ENCODE results near the gene NCOA1.

DNA sequence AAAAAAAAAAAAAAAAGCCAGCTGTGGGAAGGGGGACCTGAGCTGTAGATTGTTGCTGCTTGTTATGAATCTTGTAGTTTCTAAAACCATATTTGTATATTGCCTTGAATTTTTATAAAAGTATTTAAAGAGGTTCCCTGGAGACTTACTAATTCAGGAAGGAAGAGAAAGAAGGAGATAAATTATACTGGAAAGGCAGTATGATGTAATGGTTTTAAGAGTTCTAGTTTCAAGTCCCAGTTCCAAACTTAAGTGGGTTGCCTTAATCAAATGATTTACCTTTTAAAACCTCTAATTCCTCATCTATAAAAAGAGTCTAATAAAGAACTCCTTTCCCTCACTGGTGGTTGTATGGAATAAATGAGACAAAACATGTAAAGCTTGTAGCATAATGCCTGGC, 240.0 kb downstream of the NCOA1 start:
- TF ChIP-seq, protein P1, sequence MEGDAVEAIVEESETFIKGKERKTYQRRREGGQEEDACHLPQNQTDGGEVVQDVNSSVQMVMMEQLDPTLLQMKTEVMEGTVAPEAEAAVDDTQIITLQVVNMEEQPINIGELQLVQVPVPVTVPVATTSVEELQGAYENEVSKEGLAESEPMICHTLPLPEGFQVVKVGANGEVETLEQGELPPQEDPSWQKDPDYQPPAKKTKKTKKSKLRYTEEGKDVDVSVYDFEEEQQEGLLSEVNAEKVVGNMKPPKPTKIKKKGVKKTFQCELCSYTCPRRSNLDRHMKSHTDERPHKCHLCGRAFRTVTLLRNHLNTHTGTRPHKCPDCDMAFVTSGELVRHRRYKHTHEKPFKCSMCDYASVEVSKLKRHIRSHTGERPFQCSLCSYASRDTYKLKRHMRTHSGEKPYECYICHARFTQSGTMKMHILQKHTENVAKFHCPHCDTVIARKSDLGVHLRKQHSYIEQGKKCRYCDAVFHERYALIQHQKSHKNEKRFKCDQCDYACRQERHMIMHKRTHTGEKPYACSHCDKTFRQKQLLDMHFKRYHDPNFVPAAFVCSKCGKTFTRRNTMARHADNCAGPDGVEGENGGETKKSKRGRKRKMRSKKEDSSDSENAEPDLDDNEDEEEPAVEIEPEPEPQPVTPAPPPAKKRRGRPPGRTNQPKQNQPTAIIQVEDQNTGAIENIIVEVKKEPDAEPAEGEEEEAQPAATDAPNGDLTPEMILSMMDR (IDR thresholded peaks at IDR 0.05; ENCODE audit: low read length), result no peak
- TF ChIP-seq EZH2 (IDR thresholded peaks at IDR 0.05; ENCODE audit: borderline replicate concordance, low read length), result no peak
